Measurements from ENCODE around the gene MIPOL1.

Gene MIPOL1

DNA sequence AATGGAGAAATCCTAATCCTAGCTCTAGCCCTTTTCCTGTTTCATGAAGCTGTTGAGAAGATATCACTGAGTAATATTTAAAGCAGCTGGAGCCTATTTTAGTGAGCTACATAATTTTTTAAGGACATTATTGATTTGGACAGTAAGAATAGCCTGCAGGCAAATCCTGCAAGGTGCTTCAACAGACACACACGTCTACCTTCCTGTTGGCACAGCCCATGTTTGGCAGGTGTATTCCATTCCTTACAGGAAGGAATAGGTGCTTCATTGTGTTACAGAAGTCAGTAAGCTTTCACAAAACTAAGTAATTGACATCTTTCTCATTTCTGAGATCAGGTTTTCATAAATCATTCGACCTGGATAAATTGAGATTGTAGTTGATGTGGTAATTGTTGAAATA, 346.7 kb downstream of the MIPOL1 start:
- Histone ChIP-seq H3K36me3 (ENCODE audit: insufficient read depth, low read length) (no peaks in the 10 kb centered on the region), H3K27ac (ENCODE audit: low read depth, low read length, poor library complexity, severe bottlenecking) (no peak overlapping the region), H2AFZ (ENCODE audit: low read length) (no peak overlapping the region), H3K4me3 (ENCODE audit: low read depth, low read length, poor library complexity, severe bottlenecking) (no peak overlapping the region), H3K9me3 (ENCODE audit: low read length) (no peaks in the 10 kb centered on the region), H3K9ac (ENCODE audit: low read length) (no peak overlapping the region), H3K4me1 (ENCODE audit: insufficient read depth, low read length, severe bottlenecking) (no peaks in the 10 kb centered on the region), H3F3A (ENCODE audit: insufficient read depth, low read length) (no peaks in the 10 kb centered on the region), H3K79me2 (ENCODE audit: insufficient read depth, low read length) (no peaks in the 10 kb centered on the region), H3K9me2 (ENCODE audit: low read depth, low read length) (no peaks in the 10 kb centered on the region), H3K27me3 (ENCODE audit: insufficient read depth, low read length) (no peaks in the 10 kb centered on the region), H3K4me2 (ENCODE audit: low read length) (no peak overlapping the region), H4K20me1 (ENCODE audit: insufficient read depth, low read length) (no peaks in the 10 kb centered on the region)
- TF ChIP-seq EZH2 (IDR thresholded peaks at IDR 0.05; ENCODE audit: borderline replicate concordance, low read length) (no peak), CTCF (IDR thresholded peaks at IDR 0.05; ENCODE audit: low read length) (no peak)

DNA sequence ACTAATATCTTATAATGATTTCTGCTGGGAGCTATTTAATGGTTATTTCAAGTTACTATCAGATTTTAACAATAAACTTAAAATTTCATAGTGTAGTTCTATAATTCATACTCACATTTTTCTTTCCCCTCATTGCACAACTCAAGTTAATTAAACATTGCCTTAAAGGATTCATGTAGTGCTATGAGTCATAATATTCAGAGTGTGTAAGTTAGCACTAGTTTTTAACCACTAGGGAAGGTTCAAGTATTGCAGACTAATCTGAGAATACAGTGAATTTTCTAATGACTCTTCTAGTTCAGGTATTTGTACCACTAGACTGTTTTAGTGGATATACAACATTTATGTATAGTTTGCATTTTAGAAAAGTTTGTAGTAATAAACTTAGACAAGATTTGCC, 347.4 kb downstream of the MIPOL1 start:
- H3K4me3 ChIP-seq (ENCODE audit: low read depth, low read length, poor library complexity, severe bottlenecking): no peak overlapping the region
- H3K36me3 ChIP-seq (ENCODE audit: insufficient read depth, low read length): no peaks in the 10 kb centered on the region
- no peak overlapping the region for H3K27ac ChIP-seq (ENCODE audit: low read depth, low read length, poor library complexity, severe bottlenecking)
- no peaks in the 10 kb centered on the region for H3K27me3 ChIP-seq (ENCODE audit: insufficient read depth, low read length)
- H3K9me3 ChIP-seq (ENCODE audit: low read length): no peaks in the 10 kb centered on the region
- no peak overlapping the region for H3K9ac ChIP-seq (ENCODE audit: low read length)
- no peaks in the 10 kb centered on the region for H3K4me1 ChIP-seq (ENCODE audit: insufficient read depth, low read length, severe bottlenecking)
- no peaks in the 10 kb centered on the region for H4K20me1 ChIP-seq (ENCODE audit: insufficient read depth, low read length)
- no peak overlapping the region for H2AFZ ChIP-seq (ENCODE audit: low read length)
- no peak for TF ChIP-seq EZH2 (IDR thresholded peaks at IDR 0.05; ENCODE audit: borderline replicate concordance, low read length)
- no peak for TF ChIP-seq CTCF (IDR thresholded peaks at IDR 0.05; ENCODE audit: low read length)
- no peak overlapping the region for H3K4me2 ChIP-seq (ENCODE audit: low read length)
- no peaks in the 10 kb centered on the region for H3K79me2 ChIP-seq (ENCODE audit: insufficient read depth, low read length)
- no peaks in the 10 kb centered on the region for H3K9me2 ChIP-seq (ENCODE audit: low read depth, low read length)
- no peaks in the 10 kb centered on the region for H3F3A ChIP-seq (ENCODE audit: insufficient read depth, low read length)

- Histone ChIP-seq H3K9me2 (ENCODE audit: low read depth, low read length) (no peaks in the 10 kb centered on the region), H3F3A (ENCODE audit: insufficient read depth, low read length) (no peaks in the 10 kb centered on the region), H3K9me3 (ENCODE audit: low read length) (no peaks in the 10 kb centered on the region), H4K20me1 (ENCODE audit: insufficient read depth, low read length) (no peaks in the 10 kb centered on the region), H3K27me3 (ENCODE audit: insufficient read depth, low read length) (no peaks in the 10 kb centered on the region), H3K27ac (ENCODE audit: low read depth, low read length, poor library complexity, severe bottlenecking) (no peak overlapping the region), H3K36me3 (ENCODE audit: insufficient read depth, low read length) (no peaks in the 10 kb centered on the region), H3K4me1 (ENCODE audit: insufficient read depth, low read length, severe bottlenecking) (no peaks in the 10 kb centered on the region), H3K4me3 (ENCODE audit: low read depth, low read length, poor library complexity, severe bottlenecking) (no peak overlapping the region), H3K4me2 (ENCODE audit: low read length) (no peak overlapping the region), H3K9ac (ENCODE audit: low read length) (no peak overlapping the region), H3K79me2 (ENCODE audit: insufficient read depth, low read length) (no peaks in the 10 kb centered on the region), H2AFZ (ENCODE audit: low read length) (no peak overlapping the region)
- no peak for TF ChIP-seq CTCF (IDR thresholded peaks at IDR 0.05; ENCODE audit: low read length)
- TF ChIP-seq EZH2 (IDR thresholded peaks at IDR 0.05; ENCODE audit: borderline replicate concordance, low read length): no peak
These were observed 349.1 kb downstream of the MIPOL1 start for GRCh38 chr14:37546621-37547447.
